GM18873 (cell line): ENCODE measurements around the gene MFAP2.

ENCODE experiments used
- ATAC-seq: cut with Tn5 transposase; IDR thresholded peaks from one replicate; pipeline ENCODE4 v1.9.1; 2021; ENCODE audit warnings: mild to moderate bottlenecking, moderate library complexity, moderate number of reproducible peaks; ENCODE audit not compliant: unreplicated experiment, low FRiP score

Gene MFAP2

GRCh38 chr1:17008208-17008855 is 27.9 kb upstream of the MFAP2 start:
- ATAC-seq, result no peak

GRCh38 chr1:17007121-17007520 is 26.7 kb upstream of the MFAP2 start:
- no peak for ATAC-seq

- no peak for ATAC-seq
Observed at GRCh38 chr1:17005365-17005740, 24.9 kb upstream of the MFAP2 start.

GRCh38 chr1:17004466-17005364 is 24.3 kb upstream of the MFAP2 start:
- no peak for ATAC-seq

DNA sequence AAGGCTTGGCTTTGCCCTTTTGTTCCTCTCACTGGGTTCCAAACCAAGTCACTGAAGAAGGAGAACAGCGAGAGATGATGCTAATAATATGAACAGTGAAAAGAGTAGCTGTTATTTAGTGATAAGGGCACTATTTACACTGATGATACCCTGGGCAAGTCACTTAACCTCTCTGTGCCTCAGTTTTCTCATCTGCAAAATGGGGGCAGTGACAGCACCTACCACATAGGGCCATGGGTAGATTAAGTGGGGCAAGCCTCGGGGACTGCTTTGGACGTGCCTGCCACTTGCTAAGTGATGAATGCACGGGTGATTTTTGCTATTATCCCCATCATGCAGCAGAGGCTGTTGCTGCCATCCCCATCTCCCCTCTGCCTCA is 22.1 kb upstream of the MFAP2 start:
- no peak for ATAC-seq

- ATAC-seq, result no peak
Observed at GRCh38 chr1:17001760-17002523, 21.5 kb upstream of the MFAP2 start.

- ATAC-seq, result no peak
Observed at GRCh38 chr1:16999863-17000262, 19.4 kb upstream of the MFAP2 start.

DNA sequence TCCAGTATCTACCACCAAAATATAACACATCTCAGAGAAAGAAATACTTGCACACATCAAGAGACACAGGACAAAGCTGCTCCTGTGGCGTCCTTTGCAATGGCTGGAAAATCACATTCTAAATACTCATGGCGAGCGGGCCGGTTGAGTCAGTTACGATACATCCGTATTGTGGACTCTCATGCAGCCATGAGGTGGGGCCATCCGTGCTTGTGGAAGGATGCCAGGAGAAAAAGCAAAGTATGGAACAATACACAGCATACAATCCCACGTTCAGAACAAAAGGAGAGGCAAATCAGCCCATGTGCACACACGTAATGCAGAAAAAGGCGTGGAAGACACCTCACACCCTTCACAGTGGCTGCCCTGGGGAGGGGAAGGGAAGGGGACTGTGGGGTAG is 18.2 kb upstream of the MFAP2 start:
- no peak for ATAC-seq

- ATAC-seq, result no peak
Observed at GRCh38 chr1:16996845-16997244, 16.4 kb upstream of the MFAP2 start.

DNA sequence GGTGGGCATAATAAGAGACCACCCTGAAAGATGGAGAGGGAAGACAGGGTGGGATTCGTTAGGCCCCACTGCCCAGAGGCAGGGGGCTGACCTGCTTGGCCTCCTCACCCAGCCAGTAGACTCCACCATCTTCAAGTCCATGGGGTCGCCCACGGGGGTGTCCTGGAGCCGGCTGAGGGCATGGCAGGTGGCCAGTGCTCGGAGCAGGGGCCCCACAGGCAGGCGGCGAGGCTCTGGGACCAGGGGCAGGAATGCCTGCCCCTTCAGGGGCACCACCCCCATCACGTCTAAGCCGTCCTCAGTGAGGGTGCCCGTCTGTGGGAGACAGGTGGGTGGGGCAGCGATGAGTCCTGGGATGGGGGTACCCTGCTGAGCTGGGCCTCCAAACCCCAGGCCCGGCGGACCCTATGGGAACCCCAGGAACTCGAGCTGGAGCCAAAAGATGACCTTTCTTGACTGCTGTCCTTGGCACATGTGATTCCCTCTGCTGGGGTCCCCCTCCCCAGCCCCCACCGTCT is 13.2 kb upstream of the MFAP2 start:
- ATAC-seq, result no peak

- no peak for ATAC-seq
Observed at GRCh38 chr1:16992675-16993074, 12.3 kb upstream of the MFAP2 start.

DNA sequence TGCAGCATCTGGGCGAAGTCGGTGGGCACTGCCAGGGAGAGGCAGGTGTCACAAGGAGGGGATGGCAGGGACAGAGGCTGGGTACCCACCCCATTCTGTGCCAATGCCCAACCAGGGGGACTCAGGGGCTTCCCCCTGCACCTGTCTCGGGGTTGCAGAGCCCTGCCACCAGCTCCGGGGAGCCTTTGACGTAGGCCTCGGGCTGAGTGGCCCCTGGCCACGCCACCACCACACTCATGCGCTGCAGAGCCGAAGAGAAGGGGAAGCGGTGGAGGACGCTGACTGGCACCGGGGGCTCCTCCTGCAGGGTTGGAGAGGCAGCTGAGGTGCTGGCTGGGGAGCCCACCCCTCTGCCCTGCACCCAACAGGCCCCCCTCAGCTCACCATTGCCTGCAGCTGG is 11.7 kb upstream of the MFAP2 start:
- ATAC-seq, result no peak

DNA sequence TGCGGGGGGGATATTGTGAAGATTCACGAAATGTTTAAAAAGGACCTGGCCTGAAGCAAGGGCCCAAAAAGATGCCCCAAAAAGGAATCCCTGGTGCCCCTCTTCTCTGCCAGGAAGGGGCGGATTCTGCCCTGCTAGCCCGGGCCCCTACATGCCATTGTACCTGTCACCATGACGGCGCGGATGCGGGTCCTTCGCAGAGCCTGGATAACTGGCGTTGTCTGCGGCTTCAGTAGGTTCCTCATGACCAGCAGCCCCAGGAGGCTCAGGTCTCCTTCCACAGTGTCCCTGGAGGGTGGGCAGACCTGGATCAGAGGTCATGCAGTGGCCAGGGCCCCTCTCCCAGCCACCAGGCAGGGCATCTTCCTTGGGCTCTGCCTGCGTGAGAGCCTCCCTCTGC is 11.2 kb upstream of the MFAP2 start:
- ATAC-seq, result no peak

DNA sequence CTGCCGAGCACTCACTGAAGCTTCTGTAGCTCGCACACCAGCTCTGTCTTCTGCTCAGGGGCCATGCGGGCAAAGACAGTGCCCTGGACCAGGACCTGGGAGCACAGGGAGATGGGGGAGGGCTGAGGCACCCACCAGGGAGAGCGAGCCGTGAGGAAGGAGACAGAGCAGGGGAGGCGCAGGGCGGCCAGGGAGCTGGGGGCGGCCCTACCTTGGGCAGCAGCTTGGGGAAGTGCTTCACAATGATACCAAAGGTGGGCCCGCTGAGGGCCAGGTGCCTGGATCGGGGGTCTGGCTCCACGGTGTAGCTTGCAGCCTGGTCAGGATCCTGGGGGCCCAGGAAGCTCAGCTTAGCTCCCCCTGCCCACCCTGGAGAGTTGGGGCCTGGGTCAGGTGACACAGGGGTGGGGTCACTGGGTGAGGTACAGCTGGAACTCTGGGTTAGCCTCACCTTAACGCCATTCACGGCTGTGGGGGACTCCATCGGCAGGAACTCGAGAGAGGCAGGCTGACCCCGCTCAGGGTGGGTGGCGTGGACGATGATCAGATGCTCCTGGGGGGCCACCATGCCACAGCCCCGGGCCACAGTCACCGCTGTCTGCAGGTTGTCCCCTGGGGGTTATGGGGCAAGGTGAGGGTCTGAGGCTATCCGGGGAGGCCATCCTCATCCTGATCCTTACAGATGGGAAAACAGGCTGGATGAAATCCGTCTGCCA is 9.4 kb upstream of the MFAP2 start:
- no peak for ATAC-seq

GRCh38 chr1:16988210-16988609 is 7.8 kb upstream of the MFAP2 start:
- no peak for ATAC-seq

- no peak for ATAC-seq
Observed at GRCh38 chr1:16986962-16987361, 6.5 kb upstream of the MFAP2 start.

DNA sequence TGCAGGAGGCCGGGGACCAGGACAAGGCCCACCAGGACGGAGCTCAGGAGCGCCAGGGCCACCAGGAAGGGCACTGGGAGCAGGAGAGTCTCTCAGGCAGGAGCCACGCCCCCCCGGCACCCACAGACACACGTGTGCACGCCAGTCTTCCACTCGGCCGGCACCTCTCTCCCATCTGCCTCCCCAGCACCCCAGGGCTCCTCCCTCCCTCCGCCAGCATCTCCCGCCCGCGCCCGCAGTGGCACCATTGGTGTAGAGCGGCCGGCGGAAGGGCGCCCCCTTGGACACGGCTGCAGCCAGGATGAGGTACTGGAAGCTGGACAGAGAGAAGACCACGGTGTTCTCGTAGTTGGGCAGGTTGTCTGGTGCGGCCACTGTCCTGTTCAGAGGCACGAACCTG is 6.1 kb upstream of the MFAP2 start:
- no peak for ATAC-seq

- ATAC-seq, result no peak
Observed at GRCh38 chr1:16986113-16986512, 5.7 kb upstream of the MFAP2 start.

DNA sequence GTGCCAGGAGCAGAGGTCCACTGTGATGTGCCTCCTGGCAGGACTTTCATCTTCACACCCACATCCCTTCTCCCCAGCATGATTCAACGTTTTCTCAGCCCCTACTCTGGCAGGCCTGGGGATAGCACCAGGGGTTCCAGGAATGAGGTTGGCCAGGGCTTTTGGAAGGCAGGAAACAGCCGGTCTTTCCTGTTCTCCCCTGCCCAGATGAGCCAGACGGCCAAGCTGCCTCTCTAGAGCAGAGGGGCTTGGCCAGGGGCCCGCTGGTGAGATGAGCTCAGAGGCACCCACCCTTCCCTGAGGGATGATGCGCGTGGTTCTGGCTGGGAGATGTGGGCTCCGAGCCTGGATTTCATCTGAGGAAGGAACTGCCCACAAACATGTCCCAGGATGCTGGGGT is 4.3 kb upstream of the MFAP2 start:
- ATAC-seq, result no peak

GRCh38 chr1:16983649-16984048 is 3.2 kb upstream of the MFAP2 start:
- no peak for ATAC-seq

DNA sequence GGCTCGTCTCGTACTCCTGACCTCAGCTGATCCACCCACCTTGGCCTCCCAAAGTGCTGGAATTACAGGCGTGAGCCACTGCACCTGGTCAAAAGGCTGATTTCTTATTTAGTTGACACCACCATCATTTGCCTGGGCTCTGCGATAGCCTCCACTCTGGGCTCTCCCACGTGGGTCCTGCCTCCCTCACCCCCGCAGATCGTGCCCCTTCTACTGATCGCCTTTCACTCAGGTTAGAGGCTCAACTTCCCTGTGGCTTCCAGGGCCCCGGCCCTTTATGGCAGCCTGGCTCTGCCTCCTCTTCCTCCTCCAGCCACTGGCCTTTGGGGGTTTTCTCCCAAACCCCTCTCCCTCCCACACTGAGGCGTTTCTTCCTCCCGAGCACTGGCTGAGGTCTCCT is 2.5 kb upstream of the MFAP2 start:
- no peak for ATAC-seq
